ENCODE data around the gene SLC25A52.
"Not testable (repeated sequence)": the region's sequence is repeated elsewhere in the genome, so short reads cannot be mapped to it uniquely, and the experiment has no call there.

SLC25A52 gene

DNA sequence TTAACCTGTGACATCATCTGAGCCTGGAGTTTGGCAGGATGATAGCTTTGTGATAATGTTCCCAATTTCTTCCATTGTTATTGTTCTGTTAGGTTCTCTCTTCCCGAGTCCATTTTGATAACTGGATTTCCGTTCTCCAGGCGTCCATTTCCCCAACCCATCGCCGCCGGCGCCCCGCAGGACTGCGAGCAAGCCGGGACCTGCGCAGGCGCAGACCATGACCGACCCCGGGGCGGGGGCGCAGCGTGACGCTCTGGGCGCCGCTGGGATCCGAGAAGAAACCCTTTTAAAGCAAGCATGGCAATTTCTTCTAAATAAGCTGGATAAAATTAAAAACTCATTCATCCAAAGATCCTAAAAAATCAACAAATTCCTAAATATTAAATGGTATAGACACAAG is at the start of gene SLC25A52:
Gene SLC25A52, minus strand, starts transcription at position 186 of the 400 bp plus-strand sequence. CDS start 219 bp downstream, outside the sequence.
- no peak for DNase-seq

GRCh38 chr18:31809049-31809448 is 48.4 kb upstream of the SLC25A52 start:
- not testable (repeated sequence) for DNase-seq

DNA sequence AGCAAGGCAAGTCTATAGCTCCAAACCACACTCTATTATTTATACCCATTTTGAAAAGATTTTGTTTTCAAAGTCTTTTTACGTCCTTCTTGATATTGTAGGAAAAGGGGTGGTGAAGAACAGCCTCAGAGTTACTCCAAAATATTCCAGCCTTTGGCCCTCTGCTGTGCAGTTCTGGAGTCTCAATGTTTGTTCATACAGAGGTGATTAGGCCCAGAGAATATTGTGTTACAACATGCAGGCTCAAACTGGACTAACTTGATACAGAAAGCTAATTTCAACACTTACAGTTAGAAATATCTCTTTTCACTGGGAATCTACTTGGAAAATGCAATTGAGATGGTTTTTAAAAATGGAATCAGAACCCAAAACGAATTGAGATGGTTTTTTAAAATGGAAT is 40.4 kb upstream of the SLC25A52 start:
- no peak for DNase-seq

DNA sequence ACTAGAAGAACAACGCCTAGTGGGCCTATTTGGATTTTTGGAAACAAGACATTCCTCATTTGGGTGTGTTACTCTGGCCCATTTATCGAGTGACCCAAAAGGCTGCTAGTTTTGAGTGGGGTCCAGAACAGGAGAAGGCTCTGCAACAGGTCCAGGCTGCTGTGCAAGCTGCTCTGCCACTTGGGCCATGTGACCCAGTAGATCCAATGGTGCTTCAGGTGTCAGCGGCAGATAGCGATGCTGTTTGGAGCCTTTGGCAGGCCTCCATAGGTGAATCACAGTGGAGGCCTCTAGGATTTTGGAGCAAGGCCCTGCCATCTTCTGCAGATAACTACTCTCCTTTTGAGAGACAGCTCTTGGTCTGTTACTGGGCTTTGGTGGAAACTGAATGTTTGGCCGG is 38.6 kb upstream of the SLC25A52 start:
- DNase-seq = not testable (repeated sequence)

DNA sequence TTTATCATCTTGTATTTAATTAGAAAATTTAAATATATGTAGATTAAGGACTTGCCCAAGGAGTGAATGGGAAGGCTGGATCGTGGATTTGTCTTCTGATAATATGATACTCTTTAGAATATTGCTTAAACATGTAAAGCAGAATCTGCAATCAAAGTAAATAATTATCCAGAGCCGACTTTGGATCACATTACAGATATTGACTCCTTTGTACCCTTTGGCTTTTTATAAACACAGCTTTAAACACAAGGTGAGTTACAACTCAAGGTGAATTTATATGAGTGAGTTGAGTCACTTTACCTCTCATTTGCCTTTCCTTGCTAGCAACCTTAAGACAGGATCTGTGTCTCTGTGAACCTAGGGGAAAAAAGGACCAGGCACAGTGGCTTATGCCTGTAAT is 37.7 kb upstream of the SLC25A52 start:
- DNase-seq = no peak

DNA sequence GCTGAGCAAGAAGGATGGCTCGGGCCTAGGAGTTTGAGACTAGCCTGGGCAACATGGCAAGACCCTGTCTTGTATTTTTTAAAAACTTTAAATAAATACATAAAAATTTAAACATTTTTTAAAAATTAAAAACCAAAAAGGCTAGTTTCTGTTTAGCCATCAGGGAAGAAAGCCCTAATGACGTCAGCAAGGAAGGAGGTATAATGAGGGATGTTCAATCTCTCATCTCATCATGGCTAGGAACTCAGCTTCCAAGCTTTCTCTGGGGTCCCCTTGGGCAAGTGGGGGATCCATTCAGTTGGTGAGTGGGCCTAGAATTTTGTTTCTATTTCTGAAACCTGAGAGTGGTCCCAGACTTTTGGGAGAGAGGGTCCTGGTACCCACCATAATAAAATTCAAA is 35.1 kb upstream of the SLC25A52 start:
- no peak for DNase-seq

GRCh38 chr18:31793531-31793930 is 32.9 kb upstream of the SLC25A52 start:
- DNase-seq = no peak

GRCh38 chr18:31792580-31792911 is 31.9 kb upstream of the SLC25A52 start:
- DNase-seq = no peak

DNA sequence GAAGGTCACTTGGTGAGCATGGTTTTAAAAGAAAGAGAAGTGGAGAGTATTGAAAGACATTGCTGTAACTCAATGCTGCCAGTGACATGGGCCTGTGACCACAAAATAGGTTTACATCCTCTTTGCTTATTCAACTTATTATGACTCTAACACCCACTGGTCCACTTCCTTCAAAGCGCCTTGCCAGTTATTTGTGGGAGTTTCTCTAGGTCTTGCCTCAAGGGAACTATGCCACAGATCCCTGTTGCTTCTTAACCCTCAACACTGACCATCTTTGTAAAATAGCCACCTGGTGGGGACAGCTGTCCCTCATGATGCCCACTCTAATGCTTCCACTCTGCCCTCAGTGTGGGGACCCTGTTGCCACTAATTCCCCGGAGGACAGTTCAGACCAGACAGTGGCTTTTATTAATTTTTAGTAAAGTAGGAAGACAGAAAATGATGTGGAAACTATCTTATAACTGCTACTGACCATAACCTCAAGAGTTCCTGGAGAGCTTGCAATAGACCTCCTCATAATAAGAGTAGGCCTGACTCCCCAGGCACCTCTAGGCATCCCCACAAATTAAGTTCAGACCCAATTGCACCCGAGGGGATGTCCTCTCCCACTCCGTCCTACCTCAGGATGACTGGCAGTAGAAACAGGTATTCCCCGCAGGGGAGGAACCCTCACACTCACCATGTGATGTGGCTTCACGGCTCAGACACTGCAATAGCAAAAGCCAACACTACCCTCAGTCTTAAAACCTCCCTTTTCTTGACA is 31.3 kb upstream of the SLC25A52 start:
- no peak for DNase-seq

DNA sequence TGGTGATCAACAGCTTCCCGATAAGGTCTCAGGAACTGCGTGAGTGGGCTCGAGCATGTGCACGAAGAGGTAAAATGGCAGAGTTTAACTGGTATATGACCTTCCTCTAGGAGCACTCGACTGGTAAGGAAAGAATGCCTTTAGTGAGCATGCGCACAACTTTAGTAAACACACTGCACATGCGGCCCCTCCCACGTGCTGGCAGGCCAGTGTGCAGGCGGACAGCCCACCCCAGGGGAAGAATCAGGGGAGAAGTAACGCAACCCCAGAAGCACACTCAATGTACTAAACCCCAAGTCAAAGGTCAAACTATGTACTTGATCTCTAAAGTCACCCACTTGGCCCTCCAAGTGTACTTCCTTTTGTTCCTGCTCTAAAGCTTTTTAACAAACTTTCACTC is 28.7 kb upstream of the SLC25A52 start:
- DNase-seq = no peak

- DNase-seq = no peak
Measured at GRCh38 chr18:31783059-31783458, 22.4 kb upstream of the SLC25A52 start.

- no peak for DNase-seq
Measured at GRCh38 chr18:31778391-31778950, 17.8 kb upstream of the SLC25A52 start.

GRCh38 chr18:31776093-31776492 is 15.4 kb upstream of the SLC25A52 start:
- no peak for DNase-seq

DNA sequence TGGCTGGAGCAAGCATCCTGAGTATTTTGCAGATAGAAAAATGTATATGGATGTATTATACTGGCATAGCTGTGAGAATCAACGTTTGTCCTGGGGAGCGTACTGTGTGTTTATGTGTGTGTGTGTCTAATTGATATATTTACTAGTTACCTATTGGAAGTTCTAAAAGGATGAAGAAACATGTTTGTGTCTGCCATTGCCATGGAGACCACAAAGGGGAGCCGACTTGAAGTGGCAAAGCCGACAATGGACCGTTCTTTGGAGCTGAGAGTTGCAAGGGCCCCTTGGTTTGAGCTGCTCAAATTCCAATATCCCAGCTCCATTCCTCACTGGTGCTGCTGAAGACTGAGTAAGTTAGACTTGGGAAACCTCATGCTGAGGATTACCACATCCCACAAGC is 14.3 kb upstream of the SLC25A52 start:
- DNase-seq = no peak

DNA sequence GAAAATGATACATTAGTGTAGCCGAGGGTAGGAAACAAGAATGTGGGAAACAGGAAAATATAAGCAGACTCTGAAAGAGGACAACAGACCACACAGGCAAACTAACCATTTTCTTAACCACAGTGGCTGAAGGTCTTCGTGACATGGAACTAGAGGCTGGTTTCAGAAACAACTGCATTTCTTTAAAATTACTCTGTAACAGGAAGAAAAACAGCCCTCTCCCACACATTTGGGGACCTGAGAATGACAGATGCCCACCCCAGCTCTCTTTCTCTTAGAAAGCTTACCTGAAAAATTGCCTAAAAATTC is 13.8 kb upstream of the SLC25A52 start:
- DNase-seq = no peak

GRCh38 chr18:31773774-31774476 is 13.2 kb upstream of the SLC25A52 start:
- no peak for DNase-seq

DNA sequence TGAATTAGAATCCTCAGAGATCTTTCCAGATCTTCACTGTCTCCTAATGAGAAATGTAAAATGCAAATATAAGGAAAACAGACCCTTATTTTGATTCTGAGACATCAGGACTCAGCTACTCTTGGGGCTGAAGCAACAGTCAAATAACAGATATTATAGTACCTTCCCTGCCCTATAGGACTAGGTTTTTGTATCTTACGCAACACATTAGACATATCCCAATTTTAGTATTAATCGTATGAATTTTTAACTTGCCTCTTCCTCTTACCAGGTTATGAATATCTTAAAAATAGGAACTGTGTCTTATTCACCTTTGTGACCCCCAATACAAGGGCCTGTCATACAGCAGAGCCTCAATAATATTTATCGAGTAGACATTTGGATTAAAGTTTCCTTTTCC is 12.0 kb upstream of the SLC25A52 start:
- no peak for DNase-seq

DNA sequence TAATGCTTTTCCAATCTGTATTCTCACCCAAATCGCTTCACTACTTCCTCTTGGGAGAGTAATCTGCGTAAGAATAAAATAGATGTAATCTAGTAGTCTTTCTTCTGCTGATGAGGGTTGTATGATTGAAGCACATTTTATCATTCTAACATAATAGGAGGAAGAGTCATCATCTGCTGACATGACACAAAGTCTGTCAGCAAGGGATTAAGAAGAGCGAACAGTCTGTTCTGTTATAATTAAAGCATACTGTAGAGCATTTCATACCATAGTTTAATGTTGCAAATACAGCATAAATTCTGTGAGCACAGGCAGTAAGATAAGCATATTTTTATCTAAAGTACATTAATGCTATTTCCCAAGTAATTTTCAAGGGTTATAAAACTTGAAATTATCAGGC is 10.4 kb downstream of the SLC25A52 start:
- no peak for DNase-seq

- DNase-seq = no peak
Measured at GRCh38 chr18:31746396-31746795, 14.3 kb downstream of the SLC25A52 start.

DNA sequence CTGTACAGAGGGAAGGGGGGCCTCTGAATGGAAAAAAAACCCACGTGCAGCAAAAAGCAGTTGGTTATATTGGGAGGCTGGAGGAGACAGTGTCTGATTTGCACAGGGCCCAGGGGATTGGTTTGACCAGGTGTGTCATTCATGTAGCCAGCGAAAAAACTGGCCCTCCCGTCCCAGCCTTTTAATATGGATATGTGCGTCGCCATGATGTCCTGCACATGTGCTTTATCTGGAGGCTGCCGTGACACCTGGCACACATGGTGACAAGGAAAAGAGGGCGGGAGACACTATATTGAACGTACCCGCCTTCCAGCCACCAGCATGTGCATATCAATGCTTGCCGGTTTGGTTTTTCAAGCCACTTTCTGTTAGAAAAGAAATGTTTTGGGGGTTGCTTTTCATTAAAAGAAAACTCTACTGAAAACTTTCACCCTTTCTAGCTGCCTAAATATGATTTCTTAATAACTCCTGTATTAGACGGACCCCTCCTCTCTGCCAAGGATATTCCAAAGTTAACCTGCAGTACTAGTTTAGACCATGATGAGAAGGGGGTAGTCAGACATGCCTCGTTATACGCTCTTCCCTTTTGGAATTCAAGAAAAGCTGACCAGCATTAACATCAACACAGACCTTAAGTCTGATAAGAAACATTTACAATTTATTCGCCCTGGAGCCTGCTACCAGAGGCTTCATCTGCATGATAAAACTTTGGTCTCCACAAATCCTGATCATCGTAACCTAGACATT is 16.2 kb downstream of the SLC25A52 start:
- no peak for DNase-seq

DNA sequence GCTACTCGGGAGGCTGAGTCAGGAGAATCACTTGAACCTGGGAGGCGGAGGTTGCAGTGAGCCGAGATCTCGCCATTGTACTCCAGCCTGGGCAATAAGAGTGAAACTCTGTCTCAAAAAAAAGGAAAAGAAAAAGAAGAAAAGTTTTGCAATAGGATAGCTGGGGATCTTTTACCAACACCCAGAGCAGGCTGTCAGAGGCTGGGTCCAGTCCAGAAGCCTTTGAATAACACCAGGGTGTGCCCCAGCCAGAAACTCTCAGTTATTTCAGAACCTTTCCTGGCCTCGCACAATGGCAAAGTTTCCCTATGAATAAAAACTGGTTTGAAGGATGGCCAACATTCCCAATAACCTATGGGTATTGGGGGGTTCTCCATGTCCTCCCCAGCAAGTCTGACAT is 17.1 kb downstream of the SLC25A52 start:
- DNase-seq = not testable (repeated sequence)

DNA sequence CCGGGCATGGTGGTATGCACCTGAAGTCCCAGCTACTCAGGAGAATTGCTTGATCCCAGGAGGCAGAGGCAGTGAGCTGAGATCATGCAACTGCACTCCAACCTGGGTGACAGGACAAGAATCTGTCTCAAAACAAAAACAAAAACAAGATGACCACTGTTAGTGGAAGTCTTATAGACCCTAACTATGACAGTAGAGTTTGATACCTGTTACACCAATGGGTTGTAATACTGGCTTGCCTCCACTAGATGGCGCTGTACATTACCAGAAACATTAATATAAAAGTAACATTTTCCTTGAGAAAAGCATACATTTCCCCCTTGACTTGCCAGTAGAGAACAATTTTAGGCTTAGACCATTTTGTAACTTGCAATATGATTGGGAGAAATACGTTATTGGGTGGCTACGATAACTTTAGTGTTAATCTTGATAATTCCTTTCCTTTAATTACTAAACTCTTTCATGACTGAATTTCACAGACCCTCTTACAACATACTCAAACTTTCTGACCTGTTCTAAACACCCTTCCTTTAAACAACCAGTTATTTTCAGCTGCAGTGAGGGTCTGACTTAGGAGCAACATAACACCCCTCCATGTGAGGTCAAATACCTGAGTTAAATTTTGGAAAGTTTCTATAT is 19.5 kb downstream of the SLC25A52 start:
- DNase-seq = peak; percentile 57

DNA sequence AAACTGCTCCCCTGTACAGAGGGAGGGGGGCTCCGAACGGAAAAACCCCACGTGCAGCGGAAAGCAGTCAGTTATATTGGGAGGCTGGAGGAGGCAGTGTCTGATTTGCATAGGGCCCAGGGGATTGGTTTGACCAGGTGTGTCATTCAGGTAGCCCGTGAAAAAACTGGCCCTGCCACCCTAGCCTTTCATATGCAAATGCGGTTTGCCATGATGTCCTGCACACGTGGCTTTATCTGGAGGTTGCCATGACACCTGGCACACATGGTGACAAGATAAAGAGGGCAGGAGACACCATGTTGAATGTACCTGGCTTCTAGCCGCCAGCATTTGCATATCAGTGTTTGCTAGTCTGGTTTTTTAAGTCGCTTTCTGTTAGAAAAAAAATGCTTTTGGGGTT is 20.5 kb downstream of the SLC25A52 start:
- DNase-seq = no peak
